ENCODE data around the gene IDNK. TPM values are rescaled to one million over a fixed set of nuclear protein-coding genes. Genes with fewer than 3 reads are reported as not detected.

Gene IDNK
- total RNA-seq, 1 donor from 2014 or later: 3.5 TPM

DNA sequence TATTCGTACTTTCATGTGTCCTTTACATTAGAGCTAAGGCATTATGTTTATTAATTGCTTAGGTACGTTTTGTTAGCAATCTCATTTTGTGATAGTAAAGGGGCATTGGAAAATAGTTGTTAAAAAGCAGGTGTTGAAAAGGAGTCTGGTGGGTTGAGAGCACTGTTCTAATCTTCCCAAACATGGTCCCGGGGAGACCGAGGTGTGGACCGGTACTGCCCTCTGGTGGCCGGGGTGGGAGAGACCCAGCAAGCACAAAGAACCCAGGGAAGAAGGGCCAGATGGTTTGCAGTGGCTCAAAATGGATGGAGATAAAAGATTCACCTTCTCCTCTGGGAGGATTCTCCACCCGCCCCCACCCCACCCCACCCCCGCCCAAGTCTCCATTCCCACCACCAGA is 26.1 kb downstream of the IDNK start:
- TF ChIP-seq, protein P1, sequence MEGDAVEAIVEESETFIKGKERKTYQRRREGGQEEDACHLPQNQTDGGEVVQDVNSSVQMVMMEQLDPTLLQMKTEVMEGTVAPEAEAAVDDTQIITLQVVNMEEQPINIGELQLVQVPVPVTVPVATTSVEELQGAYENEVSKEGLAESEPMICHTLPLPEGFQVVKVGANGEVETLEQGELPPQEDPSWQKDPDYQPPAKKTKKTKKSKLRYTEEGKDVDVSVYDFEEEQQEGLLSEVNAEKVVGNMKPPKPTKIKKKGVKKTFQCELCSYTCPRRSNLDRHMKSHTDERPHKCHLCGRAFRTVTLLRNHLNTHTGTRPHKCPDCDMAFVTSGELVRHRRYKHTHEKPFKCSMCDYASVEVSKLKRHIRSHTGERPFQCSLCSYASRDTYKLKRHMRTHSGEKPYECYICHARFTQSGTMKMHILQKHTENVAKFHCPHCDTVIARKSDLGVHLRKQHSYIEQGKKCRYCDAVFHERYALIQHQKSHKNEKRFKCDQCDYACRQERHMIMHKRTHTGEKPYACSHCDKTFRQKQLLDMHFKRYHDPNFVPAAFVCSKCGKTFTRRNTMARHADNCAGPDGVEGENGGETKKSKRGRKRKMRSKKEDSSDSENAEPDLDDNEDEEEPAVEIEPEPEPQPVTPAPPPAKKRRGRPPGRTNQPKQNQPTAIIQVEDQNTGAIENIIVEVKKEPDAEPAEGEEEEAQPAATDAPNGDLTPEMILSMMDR (IDR thresholded peaks at IDR 0.05; ENCODE audit: borderline replicate concordance): peak; percentile 77
- intact Hi-C loops (cut with micrococcal nuclease): no loop called here
- H3K27ac ChIP-seq (replicated peaks): peak overlapping the region; percentile 33
- H3K9me3 ChIP-seq (replicated peaks): peaks cover 12% of the 10 kb centered on the region
- H3K4me1 ChIP-seq: peaks cover 19% of the 10 kb centered on the region
- DNase-seq: peak; percentile 68
- no peak overlapping the region for H3K4me3 ChIP-seq
- H3K36me3 ChIP-seq: peaks cover 24% of the 10 kb centered on the region
- H3K27me3 ChIP-seq (ENCODE audit: low read depth): no peaks in the 10 kb centered on the region

DNA sequence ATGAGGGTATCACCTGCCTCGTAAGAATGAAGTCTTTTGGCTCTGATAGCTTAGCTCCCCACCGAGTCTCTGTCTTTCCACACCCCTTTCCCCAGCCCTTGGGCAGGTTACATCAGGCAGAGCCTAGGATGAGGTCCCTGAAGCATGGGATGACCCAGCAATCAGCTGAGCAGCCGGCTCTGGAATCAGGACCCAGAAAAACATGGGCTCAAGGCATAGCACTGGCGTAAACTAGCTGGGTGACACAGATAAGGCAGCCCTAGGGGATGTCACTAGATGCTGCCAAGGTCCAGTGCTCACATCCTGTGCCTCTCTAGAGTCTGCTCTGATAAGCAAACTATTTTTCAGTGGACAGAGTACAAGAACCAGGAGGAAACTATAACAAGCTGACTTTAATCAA is 26.6 kb downstream of the IDNK start:
- H3K27me3 ChIP-seq (ENCODE audit: low read depth): no peaks in the 10 kb centered on the region
- intact Hi-C loops (cut with micrococcal nuclease): no loop called here
- no peak for DNase-seq
- TF ChIP-seq, protein P1 (IDR thresholded peaks at IDR 0.05; ENCODE audit: borderline replicate concordance): no peak
- peaks cover 19% of the 10 kb centered on the region for H3K4me1 ChIP-seq
- H3K27ac ChIP-seq (replicated peaks): peak overlapping the region; percentile 33
- peaks cover 29% of the 10 kb centered on the region for H3K36me3 ChIP-seq
- peaks cover 12% of the 10 kb centered on the region for H3K9me3 ChIP-seq (replicated peaks)
- H3K4me3 ChIP-seq: no peak overlapping the region

DNA sequence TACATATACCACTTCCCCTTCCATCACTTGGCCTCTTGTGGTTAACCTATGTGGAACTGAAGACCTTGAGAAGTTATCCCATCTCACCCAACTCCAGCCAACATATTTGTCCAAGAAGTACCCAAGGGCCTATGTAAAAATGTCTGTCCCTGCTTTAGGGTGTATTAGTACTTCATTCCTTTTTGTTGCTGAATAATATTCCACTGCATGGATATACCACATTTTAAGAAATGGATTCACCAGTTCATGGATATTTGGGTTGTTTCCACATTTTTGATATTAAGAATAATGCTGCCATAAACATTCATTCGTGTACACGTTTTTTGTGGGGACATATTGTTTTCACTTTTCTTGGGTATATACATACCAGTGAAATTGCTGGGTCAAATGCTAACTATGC is 28.6 kb downstream of the IDNK start:
- Histone ChIP-seq H3K27ac (replicated peaks) (no peak overlapping the region), H3K27me3 (ENCODE audit: low read depth) (no peaks in the 10 kb centered on the region), H3K36me3 (peaks cover 49% of the 10 kb centered on the region), H3K4me1 (peaks cover 21% of the 10 kb centered on the region), H3K9me3 (replicated peaks) (peaks cover 12% of the 10 kb centered on the region), H3K4me3 (no peak overlapping the region)
- intact Hi-C loops (cut with micrococcal nuclease): no loop called here
- no peak for DNase-seq
- TF ChIP-seq, protein P1 (IDR thresholded peaks at IDR 0.05; ENCODE audit: borderline replicate concordance): no peak

DNA sequence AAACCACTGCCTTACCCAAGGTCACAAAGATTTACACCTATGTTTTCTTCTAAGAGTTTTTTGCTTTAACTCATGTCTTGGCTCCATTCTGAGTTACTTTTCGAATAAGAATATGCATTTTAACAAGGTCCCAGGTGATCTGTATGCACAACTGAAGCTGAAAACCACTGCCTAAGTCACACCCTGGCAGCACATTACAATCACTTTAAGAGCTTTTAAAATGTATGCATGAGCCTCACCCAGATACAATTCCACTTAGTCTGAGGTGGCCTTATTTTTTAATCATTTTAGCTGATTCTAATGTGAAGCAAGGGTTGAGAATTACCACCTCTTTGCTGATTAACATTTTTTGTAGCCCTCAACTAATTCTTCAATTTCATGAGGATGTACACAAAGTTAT is 29.5 kb downstream of the IDNK start:
- Histone ChIP-seq H3K4me3 (no peak overlapping the region), H3K4me1 (peaks cover 16% of the 10 kb centered on the region), H3K27me3 (ENCODE audit: low read depth) (no peaks in the 10 kb centered on the region), H3K27ac (replicated peaks) (no peak overlapping the region), H3K36me3 (peaks cover 58% of the 10 kb centered on the region), H3K9me3 (replicated peaks) (peaks cover 12% of the 10 kb centered on the region)
- intact Hi-C loops (cut with micrococcal nuclease): no loop called here
- DNase-seq: no peak
- TF ChIP-seq, protein P1 (IDR thresholded peaks at IDR 0.05; ENCODE audit: borderline replicate concordance): no peak

DNA sequence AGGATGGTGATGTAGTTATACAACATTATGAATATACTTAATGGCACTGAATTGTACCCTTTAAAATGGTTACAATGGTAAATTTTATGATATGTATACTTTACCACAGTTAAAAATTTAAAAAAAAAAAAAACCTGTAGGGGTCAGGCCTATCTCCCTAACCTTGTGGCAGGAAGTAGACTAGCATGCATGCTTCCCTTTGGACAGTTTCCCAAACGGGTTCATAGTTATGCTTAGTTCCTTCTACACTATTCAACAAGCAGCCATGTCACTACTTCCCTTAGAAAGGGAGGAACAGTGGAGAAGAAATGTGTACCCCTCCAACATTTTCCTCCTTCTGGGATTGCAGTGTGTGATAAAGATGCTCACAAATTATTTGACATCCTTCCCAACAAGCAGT is 32.5 kb downstream of the IDNK start:
- no peaks in the 10 kb centered on the region for H3K27me3 ChIP-seq (ENCODE audit: low read depth)
- no peak overlapping the region for H3K4me3 ChIP-seq
- DNase-seq: no peak
- peaks cover 83% of the 10 kb centered on the region for H3K36me3 ChIP-seq
- H3K9me3 ChIP-seq (replicated peaks): peaks cover 12% of the 10 kb centered on the region
- intact Hi-C loops (cut with micrococcal nuclease): no loop called here
- H3K4me1 ChIP-seq: peaks cover 4% of the 10 kb centered on the region
- H3K27ac ChIP-seq (replicated peaks): no peak overlapping the region
- TF ChIP-seq, protein P1 (IDR thresholded peaks at IDR 0.05; ENCODE audit: borderline replicate concordance): no peak

Measured in left ventricle myocardium inferior (tissue), 1 donor.